ENCODE measurements around the gene TBC1D20.
"Not testable (repeated sequence)": the region's sequence is repeated elsewhere in the genome, so short reads cannot be mapped to it uniquely, and the experiment has no call there.

TBC1D20 gene

DNA sequence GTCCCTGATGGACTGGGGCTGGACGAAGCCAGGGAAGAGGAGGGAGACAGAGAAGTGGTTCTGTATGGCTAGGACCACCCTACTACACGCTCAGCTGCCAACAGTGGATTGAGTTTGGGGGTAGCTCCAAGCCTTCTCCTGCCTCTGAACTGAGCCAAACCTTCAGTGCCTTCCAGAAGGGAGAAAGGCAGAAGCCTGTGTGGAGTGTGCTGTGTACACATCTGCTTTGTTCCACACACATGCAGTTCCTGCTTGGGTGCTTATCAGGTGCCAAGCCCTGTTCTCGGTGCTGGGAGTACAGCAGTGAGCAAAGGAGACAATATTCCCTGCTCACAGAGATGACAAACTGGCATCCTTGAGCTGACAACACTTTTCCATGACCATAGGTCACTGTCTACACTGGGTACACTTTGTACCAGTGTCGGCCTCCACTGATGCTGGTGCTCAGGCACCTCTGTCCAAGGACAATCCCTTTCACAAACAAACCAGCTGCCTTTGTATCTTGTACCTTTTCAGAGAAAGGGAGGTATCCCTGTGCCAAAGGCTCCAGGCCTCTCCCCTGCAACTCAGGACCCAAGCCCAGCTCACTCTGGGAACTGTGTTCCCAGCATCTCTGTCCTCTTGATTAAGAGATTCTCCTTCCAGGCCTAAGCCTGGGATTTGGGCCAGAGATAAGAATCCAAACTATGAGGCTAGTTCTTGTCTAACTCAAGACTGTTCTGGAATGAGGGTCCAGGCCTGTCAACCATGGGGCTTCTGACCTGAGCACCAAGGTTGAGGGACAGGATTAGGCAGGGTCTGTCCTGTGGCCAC, 65.5 kb downstream of the TBC1D20 start:
- peak overlapping the region; percentile 29 for H3K27ac Mint-ChIP-seq
- H3K36me3 Mint-ChIP-seq (ENCODE audit: low read depth), result peaks cover 67% of the 10 kb centered on the region
- peaks cover 5% of the 10 kb centered on the region for H3K4me1 Mint-ChIP-seq (ENCODE audit: low read depth)
- no peaks in the 10 kb centered on the region for H3K27me3 Mint-ChIP-seq
- no peak for DNase-seq
- no peak overlapping the region for H3K4me3 Mint-ChIP-seq
- H3K9me3 Mint-ChIP-seq, result no peaks in the 10 kb centered on the region

DNA sequence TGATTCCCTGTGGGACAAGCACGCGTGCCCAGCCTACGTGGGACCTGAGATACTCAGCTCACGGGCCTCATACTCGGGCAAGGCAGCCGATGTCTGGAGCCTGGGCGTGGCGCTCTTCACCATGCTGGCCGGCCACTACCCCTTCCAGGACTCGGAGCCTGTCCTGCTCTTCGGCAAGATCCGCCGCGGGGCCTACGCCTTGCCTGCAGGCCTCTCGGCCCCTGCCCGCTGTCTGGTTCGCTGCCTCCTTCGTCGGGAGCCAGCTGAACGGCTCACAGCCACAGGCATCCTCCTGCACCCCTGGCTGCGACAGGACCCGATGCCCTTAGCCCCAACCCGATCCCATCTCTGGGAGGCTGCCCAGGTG, 66.1 kb downstream of the TBC1D20 start:
- Mint-ChIP-seq H3K9me3 (no peaks in the 10 kb centered on the region), H3K27me3 (no peaks in the 10 kb centered on the region), H3K4me1 (ENCODE audit: low read depth) (peaks cover 2% of the 10 kb centered on the region), H3K27ac (no peak overlapping the region), H3K36me3 (ENCODE audit: low read depth) (peaks cover 73% of the 10 kb centered on the region), H3K4me3 (no peak overlapping the region)
- no peak for DNase-seq

DNA sequence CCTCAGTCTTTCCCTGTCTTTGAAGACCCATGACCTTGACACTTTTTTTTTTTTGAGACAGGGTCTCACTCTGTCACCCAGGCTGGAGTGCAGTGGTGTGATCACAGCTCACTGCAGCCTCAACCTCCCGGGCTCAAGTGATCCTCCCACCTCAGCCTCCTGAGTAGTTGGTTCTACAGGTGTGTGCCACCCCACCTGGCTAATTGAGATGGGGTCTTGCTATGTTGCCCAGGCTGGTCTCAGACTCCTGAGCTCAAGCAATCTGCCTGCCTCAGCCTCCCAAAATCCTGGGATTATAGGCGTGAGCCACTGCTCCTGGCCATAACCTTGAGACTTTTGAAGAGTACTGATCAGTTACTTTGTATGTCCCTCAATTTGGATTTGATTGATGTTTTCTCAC, 69.0 kb downstream of the TBC1D20 start:
- H3K4me1 Mint-ChIP-seq (ENCODE audit: low read depth); H3K27me3 Mint-ChIP-seq; H3K27ac Mint-ChIP-seq; H3K9me3 Mint-ChIP-seq; H3K4me3 Mint-ChIP-seq; DNase-seq: not testable (repeated sequence)
- peaks cover 97% of the 10 kb centered on the region for H3K36me3 Mint-ChIP-seq (ENCODE audit: low read depth)

DNA sequence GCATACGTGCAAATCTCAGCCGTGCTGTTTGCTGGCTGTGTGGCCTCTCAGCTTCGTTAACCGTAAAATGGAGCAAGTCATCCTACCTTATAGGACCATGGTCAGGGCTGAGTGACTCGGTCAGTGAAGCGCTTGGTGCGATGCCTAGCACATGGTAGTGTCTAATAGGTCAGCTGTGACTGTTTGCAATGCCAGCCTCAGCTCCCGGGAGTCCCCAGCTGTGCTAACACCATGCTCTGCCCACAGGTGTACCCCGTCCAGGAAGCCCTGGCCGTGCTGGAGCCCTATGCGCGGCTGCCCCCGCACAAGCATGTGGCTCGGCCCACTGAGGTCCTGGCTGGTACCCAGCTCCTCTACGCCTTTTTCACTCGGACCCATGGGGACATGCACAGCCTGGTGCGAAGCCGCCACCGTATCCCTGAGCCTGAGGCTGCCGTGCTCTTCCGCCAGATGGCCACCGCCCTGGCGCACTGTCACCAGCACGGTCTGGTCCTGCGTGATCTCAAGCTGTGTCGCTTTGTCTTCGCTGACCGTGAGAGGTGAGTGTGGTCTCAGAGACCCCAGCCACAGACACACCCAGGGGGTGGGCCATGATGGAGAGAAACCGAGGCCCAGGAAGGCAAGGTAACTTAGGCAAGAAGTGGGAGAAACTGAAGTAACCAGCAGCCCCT, 71.2 kb downstream of the TBC1D20 start:
- Mint-ChIP-seq H3K27me3 (no peaks in the 10 kb centered on the region), H3K9me3 (no peaks in the 10 kb centered on the region), H3K36me3 (ENCODE audit: low read depth) (peaks cover 98% of the 10 kb centered on the region), H3K4me3 (no peak overlapping the region), H3K27ac (no peak overlapping the region), H3K4me1 (ENCODE audit: low read depth) (no peaks in the 10 kb centered on the region)
- DNase-seq, result no peak

DNA sequence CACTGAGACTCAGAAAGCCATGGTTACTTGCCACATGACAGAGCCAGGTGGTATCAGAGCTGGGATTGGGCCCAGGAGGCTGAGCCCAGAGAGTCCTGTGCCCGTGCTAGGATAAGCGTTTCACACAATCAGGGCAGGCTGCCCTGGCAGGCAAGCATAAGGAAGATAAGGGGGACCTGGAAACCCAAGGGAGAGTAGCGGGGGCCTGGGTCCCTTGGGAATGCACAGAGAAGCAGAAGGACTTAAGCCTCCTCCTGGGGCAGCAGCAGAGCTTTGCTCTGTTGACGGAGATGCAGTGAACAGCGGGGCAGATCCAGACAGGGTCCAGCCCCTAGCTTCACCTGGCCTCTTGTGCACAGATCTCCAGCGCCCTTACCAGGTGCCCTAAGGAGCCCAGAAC, 73.1 kb downstream of the TBC1D20 start:
- H3K9me3 Mint-ChIP-seq, result no peaks in the 10 kb centered on the region
- H3K27me3 Mint-ChIP-seq, result no peaks in the 10 kb centered on the region
- H3K36me3 Mint-ChIP-seq (ENCODE audit: low read depth), result peaks cover 91% of the 10 kb centered on the region
- DNase-seq, result no peak
- H3K4me3 Mint-ChIP-seq, result no peak overlapping the region
- no peaks in the 10 kb centered on the region for H3K4me1 Mint-ChIP-seq (ENCODE audit: low read depth)
- no peak overlapping the region for H3K27ac Mint-ChIP-seq

DNA sequence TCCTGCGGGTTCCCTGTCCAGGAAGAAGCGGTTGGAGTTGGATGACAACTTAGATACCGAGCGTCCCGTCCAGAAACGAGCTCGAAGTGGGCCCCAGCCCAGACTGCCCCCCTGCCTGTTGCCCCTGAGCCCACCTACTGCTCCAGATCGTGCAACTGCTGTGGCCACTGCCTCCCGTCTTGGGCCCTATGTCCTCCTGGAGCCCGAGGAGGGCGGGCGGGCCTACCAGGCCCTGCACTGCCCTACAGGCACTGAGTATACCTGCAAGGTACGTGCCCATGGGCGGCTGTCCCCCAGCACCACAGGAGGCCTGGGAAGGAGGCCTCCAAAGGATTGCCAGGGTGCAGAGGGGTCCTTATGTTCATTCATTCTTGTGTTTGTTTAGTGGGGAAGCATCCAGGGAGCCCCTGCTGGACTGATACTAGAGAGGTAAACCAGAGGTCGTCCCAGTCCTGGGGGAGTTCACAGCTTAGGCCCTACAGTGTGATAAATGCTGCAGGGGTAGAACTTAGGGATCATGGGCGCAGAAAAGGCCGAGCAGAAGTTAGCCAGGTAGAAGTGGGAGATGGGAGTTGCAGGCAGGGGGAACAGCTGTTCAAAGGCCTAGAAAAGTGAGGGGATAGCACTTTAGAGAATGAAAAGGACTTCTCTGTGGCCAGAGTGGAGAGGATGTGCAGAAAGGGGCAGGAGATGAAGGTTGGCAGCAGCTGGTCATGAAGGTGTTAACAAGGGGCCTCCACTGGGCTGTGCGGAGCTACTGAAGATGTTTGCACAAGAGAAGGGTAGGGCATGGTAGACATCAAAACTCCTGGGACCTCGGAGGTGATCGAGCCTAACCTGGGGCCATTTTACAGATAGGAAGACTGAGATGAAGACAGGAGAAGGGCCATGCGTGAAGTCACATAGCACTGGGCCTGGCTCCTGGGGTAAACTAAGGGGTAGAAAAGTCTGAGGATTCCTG, 74.0 kb downstream of the TBC1D20 start:
- Mint-ChIP-seq H3K27ac (no peak overlapping the region), H3K36me3 (ENCODE audit: low read depth) (peaks cover 89% of the 10 kb centered on the region), H3K4me1 (ENCODE audit: low read depth) (peaks cover 7% of the 10 kb centered on the region), H3K9me3 (no peaks in the 10 kb centered on the region), H3K27me3 (no peaks in the 10 kb centered on the region), H3K4me3 (no peak overlapping the region)
- no peak for DNase-seq

DNA sequence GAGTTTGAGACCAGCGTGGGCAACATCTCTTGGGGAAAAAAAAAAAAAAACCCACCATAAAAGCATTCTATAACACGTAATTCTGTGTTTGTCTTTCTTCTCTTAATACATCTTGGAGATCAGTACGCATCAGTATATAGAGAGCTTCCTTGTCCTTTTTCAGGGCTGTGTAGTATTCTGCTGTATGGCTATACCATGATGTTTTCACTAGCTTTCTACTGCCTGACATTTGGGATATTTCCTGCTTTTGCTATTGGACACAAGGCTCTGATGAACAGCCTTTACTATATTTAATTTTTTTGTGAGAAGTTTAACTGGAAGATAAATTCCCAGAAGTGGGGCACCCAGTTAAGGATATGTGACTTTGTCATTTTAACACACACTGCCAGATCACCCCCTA, 74.8 kb downstream of the TBC1D20 start:
- Mint-ChIP-seq H3K27ac (no peak overlapping the region), H3K4me1 (ENCODE audit: low read depth) (peaks cover 15% of the 10 kb centered on the region), H3K36me3 (ENCODE audit: low read depth) (peaks cover 85% of the 10 kb centered on the region), H3K27me3 (no peaks in the 10 kb centered on the region), H3K9me3 (no peaks in the 10 kb centered on the region), H3K4me3 (no peak overlapping the region)
- DNase-seq, result no peak

DNA sequence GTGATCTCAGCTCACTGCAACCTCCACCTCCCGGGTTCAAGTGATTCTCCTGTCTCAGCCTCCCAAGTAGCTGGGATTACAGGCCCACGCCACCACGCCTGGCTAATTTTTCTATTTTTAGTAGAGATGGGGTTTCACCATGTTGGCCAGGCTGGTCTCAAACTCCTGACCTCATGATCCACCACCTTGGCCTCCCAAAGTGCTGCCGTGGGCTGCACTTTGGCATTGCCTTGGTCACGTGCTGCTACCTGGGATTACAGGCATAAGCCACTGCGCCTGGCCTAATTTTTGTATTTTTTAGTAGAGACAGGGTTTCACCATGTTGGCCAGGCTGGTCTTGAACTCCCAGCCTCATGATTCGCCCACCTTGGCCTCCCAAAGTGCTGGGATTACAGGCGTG, 75.7 kb downstream of the TBC1D20 start:
- peaks cover 76% of the 10 kb centered on the region for H3K36me3 Mint-ChIP-seq (ENCODE audit: low read depth)
- H3K4me3 Mint-ChIP-seq, result not testable (repeated sequence)

More for the DNA sequence above, 75.7 kb downstream of the TBC1D20 start:
- H3K9me3 Mint-ChIP-seq, H3K27me3 Mint-ChIP-seq, DNase-seq, H3K27ac Mint-ChIP-seq: not testable (repeated sequence)
- peaks cover 21% of the 10 kb centered on the region for H3K4me1 Mint-ChIP-seq (ENCODE audit: low read depth)

All from activated T-cell treated with anti-CD3 and anti-CD28 coated beads, Interleukin-2, amount 50 U/mL, for 24 hours (primary cell).